SK-N-SH (cell line): Measurements from ENCODE around the gene AKTIP. TPM values are rescaled to one million over a fixed set of nuclear protein-coding genes. Genes with fewer than 3 reads are reported as not detected.

Experiments
- CTCF ChIA-PET: fragments of 300-600, 350-600 bp; formaldehyde crosslinking; extraction: SDS; loops from one replicate; lab custom pipeline; 2021; lab: Yijun Ruan, JAX
- POLR2A ChIA-PET: fragments of 350-600 bp; sonication (Branson Sonifier 250); formaldehyde crosslinking; extraction: SDS; loops from one replicate; lab custom pipeline; 2020; ENCODE audit warnings: antibody characterized with exemption, inconsistent platforms; lab: Yijun Ruan, JAX
- DNase-seq: peaks from one replicate; pipeline ENCODE4 v3.0.0; 2012
- H2AFZ ChIP-seq: fragments of 200-600 bp; sonication (generic); 2 replicates; pipeline ENCODE4 v1.8.1; 2016; ENCODE audit warnings: antibody characterized with exemption, mild to moderate bottlenecking, low read depth
- H3F3A ChIP-seq: fragments of 200-600 bp; sonication (generic); replicated peaks from 2 replicates; pipeline ENCODE3; 2016; ENCODE audit warnings: antibody characterized with exemption, mild to moderate bottlenecking; ENCODE audit not compliant: insufficient read depth
- H3K27ac ChIP-seq, 2 experiments: fragments of 200-500 bp in 1 of 2; fragments of 200-600 bp in 1 of 2; sonication (Bioruptor generic) in 1 of 2; sonication (generic), shearing (Covaris generic) in 1 of 2; 2 replicates each; pipeline versions ENCODE4 v1.5.1 to v1.6.1; 2014 to 2016; ENCODE audit warnings: low read depth in 2 of 2, inconsistent platforms in 1 of 2, low read length in 1 of 2, mild to moderate bottlenecking in 1 of 2, mixed read lengths in 1 of 2
- H3K27me3 ChIP-seq: fragments of 200-600 bp; sonication (generic), shearing (Covaris generic); 2 replicates; pipeline ENCODE4 v1.6.1; 2016; ENCODE audit warnings: mixed run types; ENCODE audit not compliant: insufficient read depth
- H3K36me3 ChIP-seq, 2 experiments: fragments of 200-500 bp in 1 of 2; fragments of 200-600 bp in 1 of 2; sonication (Bioruptor generic) in 1 of 2; sonication (generic) in 1 of 2; replicated peaks in 1 of 2; 2 replicates each; pipeline versions ENCODE3 to v1.5.1; 2014 to 2016; ENCODE audit warnings: low read length in 1 of 2, mild to moderate bottlenecking in 1 of 2; ENCODE audit not compliant: insufficient read depth in 2 of 2, control insufficient read depth in 1 of 2
- H3K4me1 ChIP-seq, 2 experiments: fragments of 200-500 bp in 1 of 2; fragments of 200-600 bp in 1 of 2; sonication (Bioruptor generic) in 1 of 2; sonication (generic), shearing (Covaris generic) in 1 of 2; 2 replicates each; pipeline versions ENCODE4 v1.5.1 to v1.6.1; 2014 to 2016; ENCODE audit warnings: low read depth in 1 of 2, low read length in 1 of 2, mixed run types in 1 of 2; ENCODE audit not compliant: insufficient read depth in 2 of 2, control insufficient read depth in 1 of 2
- H3K4me2 ChIP-seq: fragments of 200-600 bp; sonication (generic), shearing (Covaris generic); 2 replicates; pipeline ENCODE4 v1.6.1; 2017; ENCODE audit warnings: mixed run types
- H3K4me3 ChIP-seq, 2 experiments: fragments of 200-500 bp in 1 of 2; fragments of 200-600 bp in 1 of 2; sonication (Bioruptor generic) in 1 of 2; sonication (generic), shearing (Covaris generic) in 1 of 2; 2 replicates each; pipeline versions ENCODE4 v1.5.1 to v1.8.1; 2014 to 2016; ENCODE audit warnings: low read depth in 2 of 2, inconsistent platforms in 1 of 2, low read length in 1 of 2, mild to moderate bottlenecking in 1 of 2, mixed read lengths in 1 of 2, moderate library complexity in 1 of 2
- H3K79me2 ChIP-seq: fragments of 200-600 bp; sonication (generic); 2 replicates; pipeline ENCODE4 v1.8.1; 2017; ENCODE audit warnings: mild to moderate bottlenecking; ENCODE audit not compliant: insufficient read depth
- H3K9ac ChIP-seq: fragments of 200-600 bp; sonication (generic); 2 replicates; pipeline ENCODE4 v1.6.1; 2017; ENCODE audit warnings: mixed run types
- H3K9me2 ChIP-seq: fragments of 200-600 bp; sonication (generic); 2 replicates; pipeline ENCODE4 v1.6.1; 2017; ENCODE audit warnings: mixed run types
- H3K9me3 ChIP-seq: fragments of 200-600 bp; sonication (generic); 2 replicates; pipeline ENCODE4 v1.6.1; 2017; ENCODE audit warnings: mixed run types, mild to moderate bottlenecking, moderate library complexity
- H4K20me1 ChIP-seq: fragments of 200-600 bp; sonication (generic); 2 replicates; pipeline ENCODE4 v1.6.1; 2017; ENCODE audit warnings: mild to moderate bottlenecking, mixed run types; ENCODE audit not compliant: insufficient read depth
- CHD2 ChIP-seq: fragments of 150-350 bp; IDR thresholded peaks from 2 replicates; pipeline ENCODE4 v1.6.1; 2018; ENCODE audit warnings: low read length; ENCODE audit not compliant: partially characterized antibody
- EP300 ChIP-seq, 2 experiments: IDR thresholded peaks; 2 replicates each; pipeline versions ENCODE4 v1.4.0 to v1.6.1; 2012; ENCODE audit warnings: borderline replicate concordance in 1 of 2, low read depth in 1 of 2, low read length in 1 of 2
- EZH2phosphoT487 ChIP-seq: fragments of 200-600 bp; sonication (generic); IDR thresholded peaks from 2 replicates; pipeline ENCODE4 v1.6.1; 2017; ENCODE audit warnings: low read depth, mixed run types, mild to moderate bottlenecking, antibody characterized with exemption, moderate library complexity, borderline replicate concordance
- FOSL2 ChIP-seq: IDR thresholded peaks from 2 replicates; pipeline ENCODE4 v1.4.0; 2012; ENCODE audit warnings: low read depth, mild to moderate bottlenecking, moderate library complexity, borderline replicate concordance
- FOXJ3 ChIP-seq: sonication (generic); formaldehyde crosslinking; IDR thresholded peaks from 2 replicates; pipeline ENCODE4 v1.5.1; 2020; ENCODE audit warnings: mild to moderate bottlenecking, missing genetic modification reagents
- FOXM1 ChIP-seq: IDR thresholded peaks from 2 replicates; pipeline ENCODE4 v1.4.0; 2012; ENCODE audit warnings: low read depth, mild to moderate bottlenecking
- GABPA ChIP-seq: IDR thresholded peaks from 2 replicates; pipeline ENCODE4 v1.4.0; 2012; ENCODE audit warnings: low read depth, mild to moderate bottlenecking
- GATA2 ChIP-seq: sonication (generic); formaldehyde crosslinking; IDR thresholded peaks from 2 replicates; pipeline ENCODE4 v1.5.0; 2020; ENCODE audit warnings: mild to moderate bottlenecking, missing genetic modification reagents
- IRF3 ChIP-seq: fragments of 150-350 bp; IDR thresholded peaks from 2 replicates; pipeline ENCODE4 v1.6.1; 2016; ENCODE audit warnings: mild to moderate bottlenecking, low read depth, low read length
- JUND ChIP-seq: IDR thresholded peaks from 2 replicates; pipeline ENCODE4 v1.4.0; 2012
- MAX ChIP-seq: IDR thresholded peaks from 2 replicates; pipeline ENCODE4 v1.4.0; 2012; ENCODE audit warnings: low read depth
- MXI1 ChIP-seq: IDR thresholded peaks from 2 replicates; pipeline ENCODE4 v1.6.1; 2012; ENCODE audit warnings: mild to moderate bottlenecking, low read depth, low read length, improper control_type of control experiment
- POLR2AphosphoS5 ChIP-seq: IDR thresholded peaks from 2 replicates; pipeline ENCODE4 v1.6.1; 2012; ENCODE audit warnings: low read depth, low read length
- RAD21 ChIP-seq: IDR thresholded peaks from 2 replicates; pipeline ENCODE4 v1.6.1; 2012; ENCODE audit warnings: mild to moderate bottlenecking, low read length
- RFX5 ChIP-seq: IDR thresholded peaks from 2 replicates; pipeline ENCODE4 v1.6.1; 2012; ENCODE audit warnings: mild to moderate bottlenecking, improper control_type of control experiment, low read length
- RXRA ChIP-seq: IDR thresholded peaks from 2 replicates; pipeline ENCODE4 v1.4.0; 2012; ENCODE audit warnings: low read depth, mild to moderate bottlenecking, borderline replicate concordance
- SMC3 ChIP-seq: IDR thresholded peaks from 2 replicates; pipeline ENCODE4 v1.6.1; 2012; ENCODE audit warnings: low read depth, low read length, improper control_type of control experiment
- TCF12 ChIP-seq: IDR thresholded peaks from 2 replicates; pipeline ENCODE4 v1.4.0; 2012
- YY1 ChIP-seq: IDR thresholded peaks from 2 replicates; pipeline ENCODE4 v1.4.0; 2012; ENCODE audit warnings: low read depth, mild to moderate bottlenecking
- WGBS: methylation state at CpG from one replicate; pipeline ENCODE4 v1.1.6; 2017; ENCODE audit warnings: low lambda C conversion rate; 5-methylcytosine and 5-hydroxymethylcytosine counted together
- polyA plus RNA-seq, 3 experiments: library from polyadenylated mRNA; depleted of rRNA; stranded (reverse); fragments of >200 nt; gene quantifications; 2 replicates each; pipeline ENCODE4 v1.2.3, GENCODE V29; 2012
- TF ChIP-seq, protein P1 (sequence below): fragments of 150-350 bp; IDR thresholded peaks from 2 replicates; pipeline ENCODE4 v1.6.1; 2017; ENCODE audit warnings: antibody characterized with exemption, low read length, low read depth, borderline replicate concordance
- TF ChIP-seq, protein P2 (sequence below): IDR thresholded peaks from 2 replicates; pipeline ENCODE4 v1.6.1; 2012; ENCODE audit warnings: mild to moderate bottlenecking, low read depth, low read length, moderate library complexity

Gene AKTIP
- polyA plus RNA-seq, 1 of the 3 experiments (the other 2 are of a cell fraction), result 21.0 TPM

- TF ChIP-seq YY1, result no peak
- TF ChIP-seq IRF3, result no peak
- TF ChIP-seq, protein P1, sequence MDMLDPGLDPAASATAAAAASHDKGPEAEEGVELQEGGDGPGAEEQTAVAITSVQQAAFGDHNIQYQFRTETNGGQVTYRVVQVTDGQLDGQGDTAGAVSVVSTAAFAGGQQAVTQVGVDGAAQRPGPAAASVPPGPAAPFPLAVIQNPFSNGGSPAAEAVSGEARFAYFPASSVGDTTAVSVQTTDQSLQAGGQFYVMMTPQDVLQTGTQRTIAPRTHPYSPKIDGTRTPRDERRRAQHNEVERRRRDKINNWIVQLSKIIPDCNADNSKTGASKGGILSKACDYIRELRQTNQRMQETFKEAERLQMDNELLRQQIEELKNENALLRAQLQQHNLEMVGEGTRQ, result no peak
- TF ChIP-seq FOXM1, result no peak
- no peak for TF ChIP-seq MXI1
- TF ChIP-seq TCF12, result no peak
- no peak for TF ChIP-seq CHD2
- no peak for TF ChIP-seq FOXJ3
- no peak for TF ChIP-seq POLR2AphosphoS5
- no peak for TF ChIP-seq JUND
- TF ChIP-seq SMC3, result no peak
- POLR2A ChIA-PET, result interaction anchor here (0.6 kb wide), 1 partner anchor 532 kb away, joined by 3 read pairs; no protein-coding TSS in a partner anchor
These were observed 34.6 kb upstream of the AKTIP start for GRCh38 chr16:53537626-53538025.

GRCh38 chr16:53534206-53534605, 31.2 kb upstream of the AKTIP start:
- Histone ChIP-seq H3K27me3 (no peaks in the 10 kb centered on the region), H3K9ac (no peak overlapping the region), H3K27ac (no peak overlapping the region), H4K20me1 (no peaks in the 10 kb centered on the region), H3K4me2 (no peak overlapping the region), H3F3A (no peaks in the 10 kb centered on the region), H3K9me3 (no peaks in the 10 kb centered on the region), H2AFZ (no peak overlapping the region), H3K36me3 (no peaks in the 10 kb centered on the region), H3K4me3 (no peak overlapping the region)
- POLR2A ChIA-PET, result no interaction called here
- CTCF ChIA-PET, result interaction anchor here (0.9 to 5.4 kb wide), 2 partner anchors 16 to 21 kb away, joined by 3 to 26 read pairs; no protein-coding TSS in a partner anchor
- DNase-seq, result no peak
- TF ChIP-seq YY1 (no peak), JUND (no peak), EP300 (IDR thresholded peaks at IDR 0.05; ENCODE audit: borderline replicate concordance in 1 of 2, low read depth in 1 of 2, low read length in 1 of 2) (no peak), FOXJ3 (no peak), MAX (no peak), RAD21 (no peak), FOSL2 (no peak), RFX5 (no peak), EZH2phosphoT487 (no peak), CHD2 (no peak), RXRA (no peak), GATA2 (CRISPR knock-in tag) (no peak), POLR2AphosphoS5 (no peak), GABPA (no peak)
- TF ChIP-seq, protein P1, result no peak
- TF ChIP-seq, protein P2, sequence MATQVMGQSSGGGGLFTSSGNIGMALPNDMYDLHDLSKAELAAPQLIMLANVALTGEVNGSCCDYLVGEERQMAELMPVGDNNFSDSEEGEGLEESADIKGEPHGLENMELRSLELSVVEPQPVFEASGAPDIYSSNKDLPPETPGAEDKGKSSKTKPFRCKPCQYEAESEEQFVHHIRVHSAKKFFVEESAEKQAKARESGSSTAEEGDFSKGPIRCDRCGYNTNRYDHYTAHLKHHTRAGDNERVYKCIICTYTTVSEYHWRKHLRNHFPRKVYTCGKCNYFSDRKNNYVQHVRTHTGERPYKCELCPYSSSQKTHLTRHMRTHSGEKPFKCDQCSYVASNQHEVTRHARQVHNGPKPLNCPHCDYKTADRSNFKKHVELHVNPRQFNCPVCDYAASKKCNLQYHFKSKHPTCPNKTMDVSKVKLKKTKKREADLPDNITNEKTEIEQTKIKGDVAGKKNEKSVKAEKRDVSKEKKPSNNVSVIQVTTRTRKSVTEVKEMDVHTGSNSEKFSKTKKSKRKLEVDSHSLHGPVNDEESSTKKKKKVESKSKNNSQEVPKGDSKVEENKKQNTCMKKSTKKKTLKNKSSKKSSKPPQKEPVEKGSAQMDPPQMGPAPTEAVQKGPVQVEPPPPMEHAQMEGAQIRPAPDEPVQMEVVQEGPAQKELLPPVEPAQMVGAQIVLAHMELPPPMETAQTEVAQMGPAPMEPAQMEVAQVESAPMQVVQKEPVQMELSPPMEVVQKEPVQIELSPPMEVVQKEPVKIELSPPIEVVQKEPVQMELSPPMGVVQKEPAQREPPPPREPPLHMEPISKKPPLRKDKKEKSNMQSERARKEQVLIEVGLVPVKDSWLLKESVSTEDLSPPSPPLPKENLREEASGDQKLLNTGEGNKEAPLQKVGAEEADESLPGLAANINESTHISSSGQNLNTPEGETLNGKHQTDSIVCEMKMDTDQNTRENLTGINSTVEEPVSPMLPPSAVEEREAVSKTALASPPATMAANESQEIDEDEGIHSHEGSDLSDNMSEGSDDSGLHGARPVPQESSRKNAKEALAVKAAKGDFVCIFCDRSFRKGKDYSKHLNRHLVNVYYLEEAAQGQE, result no peak
- TF ChIP-seq, all 33 proteins: peak for 0
- H3K79me2 ChIP-seq, result no peaks in the 10 kb centered on the region
- 81% methylated on average over 2 of the region's 2 CpGs for WGBS
- H3K4me1 ChIP-seq, result peaks cover 0 to 11% of the 10 kb centered on the region in 2 experiments; a peak in 1 of 4 replicates
- H3K9me2 ChIP-seq, result no peaks in the 10 kb centered on the region

More at GRCh38 chr16:53537626-53538025, 34.6 kb upstream of the AKTIP start:
- H3K27me3 ChIP-seq, result no peaks in the 10 kb centered on the region
- H3K79me2 ChIP-seq, result no peaks in the 10 kb centered on the region
- no peak overlapping the region for H2AFZ ChIP-seq
- no peaks in the 10 kb centered on the region for H3F3A ChIP-seq
- H4K20me1 ChIP-seq, result no peaks in the 10 kb centered on the region
- no peak overlapping the region for H3K9ac ChIP-seq
- no peaks in the 10 kb centered on the region for H3K9me2 ChIP-seq
- no peak overlapping the region for H3K27ac ChIP-seq
- H3K9me3 ChIP-seq, result no peaks in the 10 kb centered on the region
- H3K4me2 ChIP-seq, result no peak overlapping the region
- H3K4me1 ChIP-seq, result no peaks in the 10 kb centered on the region; a peak in 1 of 4 replicates
- no peak for DNase-seq
- no peaks in the 10 kb centered on the region for H3K36me3 ChIP-seq
- WGBS, result 64% methylated on average over 5 of the region's 5 CpGs
- CTCF ChIA-PET, result interaction anchor here (2.9 kb wide), 1 partner anchor 12 kb away, joined by 16 read pairs; no protein-coding TSS in a partner anchor
- H3K4me3 ChIP-seq, result no peak overlapping the region
